NCI-H2196 treated with DMSO at 0.1 percent for 48 hours (cell line): ENCODE data around the gene TAS2R16.

Experiments
- DNase-seq: peaks from one replicate; lab custom pipeline; 2025; ENCODE audit not compliant: unreplicated experiment; lab: John Stamatoyannopoulos, UW

TAS2R16 gene

GRCh38 chr7:122995600-122995999, at the start of gene TAS2R16:
TSS of gene TAS2R16 (minus strand) at chr7:122995700. CDS start at chr7:122995634, 66 bp downstream.
- no peak for DNase-seq

- DNase-seq, result no peak
These were observed 48.1 kb upstream of the TAS2R16 start for GRCh38 chr7:123043642-123044041.

GRCh38 chr7:123041101-123041500, 45.6 kb upstream of the TAS2R16 start:
- DNase-seq, result no peak

GRCh38 chr7:123039269-123039668, 43.8 kb upstream of the TAS2R16 start:
- no peak for DNase-seq

- DNase-seq, result no peak
These were observed 38.6 kb upstream of the TAS2R16 start for GRCh38 chr7:123034106-123034505.

GRCh38 chr7:123030631-123031030, 35.1 kb upstream of the TAS2R16 start:
- no peak for DNase-seq

GRCh38 chr7:123028339-123028738, 32.8 kb upstream of the TAS2R16 start:
- no peak for DNase-seq

- no peak for DNase-seq
These were observed 30.8 kb upstream of the TAS2R16 start for GRCh38 chr7:123026251-123026650.

- DNase-seq, result no peak
These were observed 29.7 kb upstream of the TAS2R16 start for GRCh38 chr7:123024989-123025758.

- no peak for DNase-seq
These were observed 27.6 kb upstream of the TAS2R16 start for GRCh38 chr7:123023126-123023525.

GRCh38 chr7:123022576-123022975, 27.1 kb upstream of the TAS2R16 start:
- DNase-seq, result no peak

GRCh38 chr7:123012435-123012834, 16.9 kb upstream of the TAS2R16 start:
- DNase-seq, result no peak

- no peak for DNase-seq
These were observed 16.4 kb upstream of the TAS2R16 start for GRCh38 chr7:123011766-123012369.

- no peak for DNase-seq
These were observed 9.4 kb upstream of the TAS2R16 start for GRCh38 chr7:123004931-123005330.

GRCh38 chr7:123003539-123004126, 8.1 kb upstream of the TAS2R16 start:
- no peak for DNase-seq

- no peak for DNase-seq
These were observed 5.9 kb downstream of the TAS2R16 start for GRCh38 chr7:122989577-122989976.

- DNase-seq, result no peak
These were observed 6.5 kb downstream of the TAS2R16 start for GRCh38 chr7:122989041-122989440.

- no peak for DNase-seq
These were observed 7.2 kb downstream of the TAS2R16 start for GRCh38 chr7:122988333-122988732.

- no peak for DNase-seq
These were observed 8.0 kb downstream of the TAS2R16 start for GRCh38 chr7:122987463-122987862.

GRCh38 chr7:122984021-122984420, 11.5 kb downstream of the TAS2R16 start:
- no peak for DNase-seq

- DNase-seq, result no peak
These were observed 12.2 kb downstream of the TAS2R16 start for GRCh38 chr7:122983261-122983660.

- DNase-seq, result no peak
These were observed 20.2 kb downstream of the TAS2R16 start for GRCh38 chr7:122975341-122975740.
